ENCODE results near the gene HNRNPC. TPM values are rescaled to one million over a fixed set of nuclear protein-coding genes. Genes with fewer than 3 reads are reported as not detected.
"Not testable (repeated sequence)": the region's sequence is repeated elsewhere in the genome, so short reads cannot be mapped to it uniquely, and the experiment has no call there.

Gene HNRNPC
- total RNA-seq, 1 donor from 2014 or later: 352 TPM

- DNase-seq (ENCODE audit: low spot score): no peak
Measured at GRCh38 chr14:21248338-21248737, 20.9 kb downstream of the HNRNPC start.

DNA sequence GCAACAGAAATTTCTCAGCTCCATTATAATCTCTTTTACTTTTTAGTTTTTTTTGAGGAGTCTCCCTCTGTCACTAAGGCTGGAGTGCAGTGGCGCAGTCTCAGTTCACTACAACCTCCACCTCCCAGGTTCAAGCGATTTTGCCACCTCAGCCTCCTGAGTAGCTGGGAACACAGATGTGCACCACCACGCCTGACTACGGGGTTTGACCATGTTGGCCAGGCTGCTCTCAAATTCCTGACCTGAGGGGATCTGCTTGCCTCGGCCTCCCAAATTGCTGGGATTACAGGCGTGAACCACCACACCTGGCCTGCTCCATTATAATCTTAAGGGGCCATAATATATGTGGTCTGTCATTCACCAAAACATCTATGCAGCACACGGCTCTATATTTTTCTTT is 23.4 kb downstream of the HNRNPC start:
- no peak for DNase-seq (ENCODE audit: low spot score)

GRCh38 chr14:21244544-21244943 is 24.7 kb downstream of the HNRNPC start:
- DNase-seq (ENCODE audit: low spot score): no peak

- DNase-seq (ENCODE audit: low spot score): no peak
Measured at GRCh38 chr14:21241218-21241819, 27.9 kb downstream of the HNRNPC start.

DNA sequence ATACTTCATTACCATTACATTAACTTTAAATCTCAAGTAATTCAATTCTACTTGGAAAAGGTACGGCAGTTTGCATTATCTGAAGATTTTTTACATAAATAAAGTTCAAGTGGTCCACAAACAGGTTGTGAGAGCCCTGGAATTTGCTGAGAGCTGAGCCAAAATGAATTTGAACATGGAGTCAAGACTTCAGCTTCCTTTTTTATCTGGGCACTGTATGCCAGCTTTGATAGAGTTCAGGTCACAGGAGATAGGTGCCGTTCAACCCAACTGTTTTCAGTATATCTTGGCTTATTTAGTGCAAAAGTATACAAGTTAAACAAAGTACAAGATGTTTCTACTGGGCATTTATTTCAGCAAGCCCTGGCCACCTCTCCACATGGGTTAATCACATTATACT is 28.8 kb downstream of the HNRNPC start:
- DNase-seq (ENCODE audit: low spot score): no peak

- DNase-seq (ENCODE audit: low spot score): no peak
Measured at GRCh38 chr14:21238823-21239518, 30.3 kb downstream of the HNRNPC start.

GRCh38 chr14:21236948-21237797 is 32.1 kb downstream of the HNRNPC start:
- no peak for DNase-seq (ENCODE audit: low spot score)

DNA sequence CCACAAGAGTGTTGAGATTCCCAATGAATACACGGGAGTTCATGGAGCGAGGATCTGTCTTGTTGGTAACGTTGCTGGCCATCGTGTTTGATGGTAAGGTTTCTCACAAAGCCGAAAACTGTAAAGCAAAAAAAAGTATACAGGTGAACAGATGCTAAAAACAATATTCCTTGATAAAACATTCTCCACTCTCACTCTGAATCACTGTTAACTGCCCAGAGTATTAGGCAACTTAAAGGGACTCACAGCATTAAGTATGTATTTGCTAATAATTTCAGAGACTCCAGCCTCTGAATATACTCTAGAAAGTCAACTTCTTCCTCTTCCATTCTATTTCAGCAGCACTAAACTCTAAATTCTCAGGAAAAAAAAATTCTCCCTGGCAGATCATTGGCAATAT is 35.1 kb downstream of the HNRNPC start:
- no peak for DNase-seq (ENCODE audit: low spot score)

DNA sequence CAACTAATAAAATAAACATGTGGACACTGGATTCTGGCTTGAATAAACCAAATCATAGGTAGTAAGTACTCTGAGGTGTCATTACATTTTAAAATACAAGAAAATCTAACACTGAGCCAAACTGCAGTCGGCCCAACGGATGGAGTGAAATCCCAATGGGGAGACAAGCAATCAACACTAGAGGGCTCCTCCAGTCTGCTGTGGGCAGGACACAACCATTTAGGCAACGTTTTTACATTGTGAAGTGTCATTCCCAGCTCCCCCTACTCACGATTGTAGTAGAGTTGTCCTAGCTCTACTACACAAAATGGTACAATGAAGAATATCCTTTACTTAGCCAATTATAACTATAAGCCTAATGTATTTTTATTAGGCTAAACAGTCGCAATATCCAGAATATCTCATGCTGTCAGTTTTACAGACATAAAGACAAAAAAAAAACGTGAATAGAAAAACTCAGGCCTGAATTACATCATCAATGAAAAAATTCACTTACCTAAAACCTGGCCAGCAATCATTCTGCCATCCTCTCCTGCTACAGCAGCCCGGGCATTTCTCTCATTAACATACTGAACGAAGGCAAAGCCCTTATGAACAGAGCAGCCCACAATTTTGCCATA is 35.7 kb downstream of the HNRNPC start:
- DNase-seq (ENCODE audit: low spot score): no peak

DNA sequence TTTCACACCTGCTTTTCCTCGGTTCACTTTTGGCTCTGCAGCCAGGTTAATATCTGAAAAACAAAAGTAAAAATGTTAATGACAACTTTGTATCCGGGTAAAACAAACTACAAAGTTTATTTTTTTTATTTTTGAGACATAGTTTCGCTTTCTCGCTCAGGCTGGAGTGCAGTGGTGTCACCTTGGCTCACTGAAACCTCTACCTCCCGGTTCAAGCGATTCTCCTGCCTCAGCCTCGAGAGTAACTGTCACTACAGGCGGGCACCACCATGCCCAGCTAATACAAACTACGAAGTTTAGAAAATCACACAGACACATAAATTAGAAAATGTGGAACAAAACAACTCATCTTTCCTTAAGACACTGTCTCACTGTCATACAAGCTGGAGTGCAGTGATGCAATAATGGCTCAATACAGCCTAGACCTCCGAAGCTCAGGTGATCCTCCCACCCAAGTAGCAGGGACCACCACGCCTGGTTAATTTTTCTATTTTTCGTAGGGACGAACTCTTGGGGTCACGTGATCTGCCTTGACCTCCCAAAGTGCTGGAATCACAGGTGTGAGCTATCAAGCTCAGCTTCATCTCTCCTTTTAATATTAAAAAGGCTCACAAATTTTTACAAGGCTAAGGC is 38.1 kb downstream of the HNRNPC start:
- no peak for DNase-seq (ENCODE audit: low spot score)

DNA sequence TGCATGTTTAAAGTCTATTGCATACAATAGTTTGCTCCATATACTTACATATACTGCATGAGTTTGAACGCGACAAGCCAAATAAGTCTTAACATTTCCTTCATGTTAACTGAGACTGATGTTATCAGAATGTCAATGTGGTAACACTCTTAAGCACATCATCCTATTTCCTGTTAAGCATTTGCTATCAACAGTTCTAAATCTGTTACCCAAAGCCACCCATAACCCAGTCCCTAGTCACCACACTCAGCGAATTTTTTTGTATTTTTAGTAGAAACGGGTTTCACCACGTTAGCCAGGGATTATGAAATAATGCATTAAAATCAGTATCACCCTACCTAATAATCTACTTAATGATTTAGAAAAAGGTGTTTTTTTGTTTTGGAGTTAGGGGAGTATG is 39.4 kb downstream of the HNRNPC start:
- no peak for DNase-seq (ENCODE audit: low spot score)

DNA sequence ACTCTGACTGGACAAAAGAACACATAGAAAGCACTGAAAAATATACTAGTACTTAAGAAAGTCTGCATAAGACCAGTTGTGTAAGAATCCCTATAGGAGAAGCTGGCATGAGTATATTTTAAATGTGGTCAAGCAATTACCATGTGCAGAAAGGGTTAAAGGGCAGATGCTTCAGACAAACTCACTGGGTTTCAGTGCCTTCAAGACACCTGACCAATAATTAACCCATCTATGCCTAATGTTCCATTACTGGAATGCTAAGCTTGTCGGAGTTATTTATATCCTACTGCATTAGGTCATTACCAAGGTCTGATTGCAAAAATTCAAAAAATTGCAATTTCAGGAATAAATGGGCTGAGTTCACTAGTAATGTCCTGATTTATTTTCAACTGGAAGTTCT is 41.3 kb downstream of the HNRNPC start:
- no peak for DNase-seq (ENCODE audit: low spot score)

- no peak for DNase-seq (ENCODE audit: low spot score)
Measured at GRCh38 chr14:21227150-21227549, 42.1 kb downstream of the HNRNPC start.

DNA sequence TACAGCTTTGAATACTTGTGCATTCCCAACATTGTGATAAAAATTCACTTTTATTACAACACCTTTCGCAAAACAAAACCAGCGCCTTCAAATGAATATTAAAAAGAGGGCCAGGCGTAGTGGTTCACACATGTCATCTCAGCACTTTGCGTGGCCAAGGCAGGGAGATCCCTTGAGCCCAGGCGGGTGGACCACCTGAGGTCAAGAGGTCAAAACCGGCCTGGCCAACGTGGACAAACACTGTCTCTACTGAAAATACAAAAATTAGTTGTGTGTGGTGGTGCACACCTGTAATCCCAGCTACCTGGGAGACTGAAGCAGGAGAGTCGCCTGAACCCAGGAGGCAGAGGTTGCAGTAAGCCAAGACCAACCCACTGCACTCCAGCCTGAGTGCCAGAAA is 42.8 kb downstream of the HNRNPC start:
- DNase-seq (ENCODE audit: low spot score): no peak

- not testable (repeated sequence) for DNase-seq (ENCODE audit: low spot score)
Measured at GRCh38 chr14:21225164-21225563, 44.1 kb downstream of the HNRNPC start.

GRCh38 chr14:21220874-21221477 is 48.3 kb downstream of the HNRNPC start:
- DNase-seq (ENCODE audit: low spot score): no peak

GRCh38 chr14:21219561-21220111 is 49.6 kb downstream of the HNRNPC start:
- DNase-seq (ENCODE audit: low spot score): no peak

- no peak for DNase-seq (ENCODE audit: low spot score)
Measured at GRCh38 chr14:21219120-21219519, 50.1 kb downstream of the HNRNPC start.

- no peak for DNase-seq (ENCODE audit: low spot score)
Measured at GRCh38 chr14:21215879-21216251, 53.4 kb downstream of the HNRNPC start.

GRCh38 chr14:21215130-21215878 is 53.9 kb downstream of the HNRNPC start:
- no peak for DNase-seq (ENCODE audit: low spot score)

Measured in umbilical cord (tissue), 2 donors.